Measurements from ENCODE around the gene PRELID1.
"Not testable (repeated sequence)": the region's sequence is repeated elsewhere in the genome, so short reads cannot be mapped to it uniquely, and the experiment has no call there.

PRELID1 gene

DNA sequence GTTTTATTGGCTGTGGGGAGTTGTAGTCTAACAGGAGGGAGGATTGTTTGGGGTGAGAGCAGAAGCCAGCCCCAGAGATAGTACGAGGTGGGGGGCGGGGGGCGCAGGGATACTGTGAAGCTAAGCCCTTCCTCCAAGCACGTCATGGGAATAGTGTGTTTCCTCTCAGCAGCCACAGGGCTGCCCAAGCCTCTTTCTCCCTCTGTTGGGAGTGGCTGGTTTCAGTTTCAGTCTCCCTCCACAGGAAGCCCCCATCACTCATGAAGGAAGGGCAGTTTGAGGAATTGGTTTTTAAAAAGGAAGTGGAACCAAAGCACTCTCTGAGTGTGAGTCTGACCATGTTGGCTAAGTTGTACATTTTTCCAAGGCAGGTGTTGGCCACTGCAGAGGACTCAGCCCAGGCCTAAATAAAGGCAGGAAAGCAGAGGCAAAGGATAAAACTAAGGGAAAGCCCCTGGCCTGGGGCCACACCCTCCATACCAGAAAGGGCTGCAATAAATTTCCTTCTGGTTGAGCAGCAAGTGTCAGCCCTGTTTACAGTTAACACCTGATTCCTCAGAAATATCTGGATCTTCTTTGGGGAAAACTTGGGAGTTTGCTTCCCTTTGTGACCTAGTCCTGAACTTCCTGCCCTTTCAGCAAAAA lies 3.2 kb upstream of the PRELID1 start:
- DNase-seq, result peak; percentile 74

DNA sequence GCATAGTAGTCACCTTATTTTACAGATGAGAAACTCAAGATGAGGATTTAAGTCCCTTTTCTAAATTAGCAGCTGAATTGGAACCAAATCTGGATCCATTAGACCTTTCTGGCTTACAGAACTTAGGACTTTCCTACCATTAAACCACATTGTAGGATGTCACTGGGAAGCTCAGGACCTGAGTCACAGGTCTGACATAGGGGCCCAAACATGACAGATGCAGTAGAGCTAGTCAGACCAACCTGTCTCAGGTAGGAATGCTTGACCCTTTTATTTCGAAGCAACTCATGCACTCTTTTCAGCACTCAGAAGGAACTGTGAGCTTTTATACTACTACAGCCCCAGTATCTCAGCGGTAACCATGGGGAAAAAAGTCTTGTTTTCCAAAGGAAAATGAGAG lies 2.6 kb upstream of the PRELID1 start:
- no peak for DNase-seq

DNA sequence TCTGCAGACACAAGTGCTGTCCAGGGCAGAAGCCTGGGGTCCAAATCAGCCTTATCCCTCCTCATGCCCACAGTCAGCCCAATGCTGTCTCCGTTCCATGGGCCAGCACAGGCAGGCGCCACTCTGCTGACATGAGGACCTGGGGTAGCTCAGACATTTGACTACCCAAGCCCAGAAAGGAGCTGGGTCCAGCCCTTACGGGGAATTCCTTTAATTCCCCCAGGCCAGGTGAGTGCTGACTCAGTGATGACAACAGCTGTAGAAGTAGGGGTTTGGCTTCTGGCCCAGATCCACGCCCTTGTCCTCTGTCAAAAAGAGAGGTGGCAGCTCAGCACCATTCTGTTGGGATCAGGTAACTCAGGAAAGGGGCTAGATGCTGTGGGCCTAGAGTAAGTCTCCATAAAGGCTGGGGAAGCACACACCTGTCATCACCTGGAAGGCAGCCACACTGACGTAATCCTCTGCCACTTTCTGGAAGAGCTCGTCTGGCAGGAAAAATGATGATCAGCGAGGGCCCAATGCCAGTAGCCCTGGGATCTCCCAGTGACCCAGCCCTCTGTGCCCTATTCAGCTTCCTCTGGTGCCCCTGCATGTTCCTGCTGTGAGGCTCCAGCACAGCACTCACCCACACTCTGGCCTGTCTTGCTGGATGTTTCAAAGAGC lies 2.0 kb upstream of the PRELID1 start:
- DNase-seq, result no peak

DNA sequence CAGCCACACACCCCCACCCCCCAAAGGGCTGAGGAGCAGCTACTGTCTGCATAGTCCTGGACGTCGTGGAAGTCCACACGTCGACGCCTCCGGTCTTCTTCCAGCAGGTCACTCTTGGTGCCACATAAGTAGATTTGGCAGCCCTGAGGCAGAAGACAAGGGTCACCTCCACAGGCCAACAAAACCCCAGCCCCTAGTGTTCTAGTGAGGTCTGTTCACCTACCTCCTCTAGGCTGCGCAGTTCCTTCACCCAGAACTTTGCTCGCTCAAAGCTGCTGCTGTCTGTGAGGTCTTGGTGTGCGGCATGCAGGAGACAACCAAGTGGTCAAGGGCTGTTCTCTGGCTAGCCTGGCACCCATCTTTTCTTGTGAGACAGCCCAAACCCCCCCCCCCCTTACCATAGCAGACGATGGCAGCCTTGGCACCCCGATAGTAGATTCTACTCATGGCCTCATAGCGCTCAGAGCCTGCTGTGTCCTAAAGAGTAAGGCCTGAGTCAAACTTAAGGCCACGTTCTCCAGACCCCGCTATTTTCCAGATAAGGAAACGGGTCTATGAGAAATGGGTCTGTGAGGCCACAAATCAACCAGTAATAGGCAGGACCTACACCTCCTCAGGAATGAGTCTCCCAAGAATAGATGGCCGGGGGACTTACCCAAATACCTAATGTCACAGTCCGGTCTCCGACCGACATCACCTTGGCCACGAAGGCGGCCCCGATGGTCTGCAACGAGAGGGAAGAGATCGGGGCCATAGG lies 1.1 kb upstream of the PRELID1 start:
- DNase-seq, result no peak

DNA sequence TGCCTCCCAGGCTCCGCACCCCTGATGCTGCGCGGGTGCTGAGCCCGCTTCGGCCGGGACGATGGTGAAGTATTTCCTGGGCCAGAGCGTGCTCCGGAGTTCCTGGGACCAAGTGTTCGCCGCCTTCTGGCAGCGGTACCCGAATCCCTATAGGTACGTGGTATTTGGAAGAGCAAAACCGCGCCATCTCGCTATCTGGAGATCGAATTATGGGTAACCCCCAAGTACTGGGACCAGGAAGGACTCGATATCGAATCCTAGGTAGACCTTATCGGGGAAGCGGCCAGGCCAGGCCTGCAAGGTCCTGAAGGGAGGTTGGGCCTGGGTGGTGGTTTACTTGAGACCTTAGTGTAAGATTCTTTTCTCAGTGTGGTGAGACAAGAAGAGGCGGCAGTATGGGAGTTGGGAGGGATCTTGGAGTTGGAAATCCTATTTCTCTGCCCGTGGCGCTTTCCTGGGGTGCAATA lies 359 bp downstream of the PRELID1 start:
- DNase-seq, result no peak

DNA sequence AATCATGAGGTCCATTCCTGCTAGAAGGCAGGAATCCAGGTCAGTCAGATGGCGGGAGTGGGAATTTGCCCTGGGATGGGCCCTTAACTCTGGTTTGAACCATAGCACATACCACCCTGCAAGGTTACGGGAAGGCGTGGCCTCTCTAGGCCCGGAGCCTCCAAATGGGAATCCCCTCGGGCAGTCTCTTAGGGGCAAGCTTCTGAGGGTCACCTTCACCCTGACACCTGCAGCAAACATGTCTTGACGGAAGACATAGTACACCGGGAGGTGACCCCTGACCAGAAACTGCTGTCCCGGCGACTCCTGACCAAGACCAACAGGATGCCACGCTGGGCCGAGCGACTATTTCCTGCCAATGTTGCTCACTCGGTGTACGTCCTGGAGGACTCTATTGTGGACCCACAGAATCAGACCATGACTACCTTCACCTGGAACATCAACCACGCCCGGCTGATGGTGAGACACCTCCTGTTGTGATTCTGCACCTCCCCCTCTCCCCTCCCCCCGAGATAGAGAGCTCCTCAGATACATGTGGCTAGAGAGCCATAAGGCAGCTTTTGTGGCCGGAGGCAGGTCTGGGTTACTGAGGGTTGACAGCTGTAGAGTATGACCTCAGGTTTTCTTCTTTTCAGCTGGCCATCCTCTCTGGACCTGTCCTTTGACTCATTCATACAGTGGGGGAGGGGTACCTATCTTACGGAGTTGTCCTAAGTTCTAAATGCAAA lies 957 bp downstream of the PRELID1 start:
- DNase-seq, result no peak

DNA sequence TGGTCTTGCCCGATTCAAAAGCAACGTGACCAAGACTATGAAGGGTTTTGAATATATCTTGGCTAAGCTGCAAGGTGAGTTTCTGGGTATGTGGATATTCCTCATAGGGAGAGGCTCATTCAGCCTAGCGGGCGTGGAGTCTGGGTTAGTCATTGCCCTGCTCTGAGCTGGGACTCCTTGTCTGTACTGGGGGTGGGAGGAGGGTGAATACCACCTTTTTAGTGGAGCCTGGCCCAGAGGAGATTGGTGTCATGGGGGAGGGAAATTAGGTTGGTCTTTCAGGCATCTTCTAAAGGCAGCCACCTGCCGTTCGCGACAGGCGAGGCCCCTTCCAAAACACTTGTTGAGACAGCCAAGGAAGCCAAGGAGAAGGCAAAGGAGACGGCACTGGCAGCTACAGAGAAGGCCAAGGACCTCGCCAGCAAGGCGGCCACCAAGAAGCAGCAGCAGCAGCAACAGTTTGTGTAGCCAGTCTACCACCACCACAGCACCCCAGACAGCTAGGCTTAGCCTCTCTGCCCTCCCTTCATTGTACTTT lies 2.6 kb downstream of the PRELID1 start:
- DNase-seq, result not testable (repeated sequence)

DNA sequence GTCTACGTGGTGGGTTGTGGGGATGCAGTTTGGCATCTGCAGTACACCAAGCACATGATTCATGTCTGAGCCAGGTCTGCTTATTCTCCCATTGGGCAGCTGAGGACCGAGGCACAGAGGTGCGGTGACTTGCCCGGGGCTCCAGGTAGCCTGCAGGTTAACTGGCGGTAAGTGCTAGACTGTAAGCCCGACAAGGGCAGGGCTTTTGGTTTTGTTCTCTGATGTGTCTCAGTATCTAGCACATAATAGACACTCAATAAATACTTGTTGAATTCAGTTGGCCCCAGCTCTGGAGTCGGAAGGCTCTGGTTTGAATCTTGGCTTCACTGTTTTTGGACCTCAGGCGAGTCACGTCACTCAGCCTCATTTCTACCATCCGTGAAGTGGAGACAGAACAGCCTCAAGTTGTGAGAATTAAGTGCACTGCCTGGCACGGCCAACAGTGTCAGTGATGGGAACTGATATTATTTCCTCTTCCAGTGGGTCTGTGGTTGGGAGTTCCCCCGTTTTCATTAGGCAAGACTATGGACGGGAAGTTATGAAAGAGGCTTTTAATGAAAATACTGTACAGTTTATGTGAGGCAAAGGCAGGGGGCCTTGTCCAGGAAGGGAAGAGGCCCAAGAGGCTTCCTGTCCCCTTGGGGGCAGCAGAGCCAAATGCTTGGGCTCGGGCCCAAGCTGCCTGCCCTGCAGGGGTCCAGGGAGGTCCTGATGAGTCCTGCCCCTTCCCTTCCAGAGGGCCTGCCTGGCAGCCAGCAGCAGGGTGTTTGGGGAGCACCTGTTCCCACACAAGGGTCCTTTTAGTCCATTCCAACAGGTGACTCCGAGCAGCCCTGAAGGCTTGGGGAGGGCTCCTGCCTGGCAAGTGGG lies 3.3 kb downstream of the PRELID1 start:
- DNase-seq, result no peak

DNA sequence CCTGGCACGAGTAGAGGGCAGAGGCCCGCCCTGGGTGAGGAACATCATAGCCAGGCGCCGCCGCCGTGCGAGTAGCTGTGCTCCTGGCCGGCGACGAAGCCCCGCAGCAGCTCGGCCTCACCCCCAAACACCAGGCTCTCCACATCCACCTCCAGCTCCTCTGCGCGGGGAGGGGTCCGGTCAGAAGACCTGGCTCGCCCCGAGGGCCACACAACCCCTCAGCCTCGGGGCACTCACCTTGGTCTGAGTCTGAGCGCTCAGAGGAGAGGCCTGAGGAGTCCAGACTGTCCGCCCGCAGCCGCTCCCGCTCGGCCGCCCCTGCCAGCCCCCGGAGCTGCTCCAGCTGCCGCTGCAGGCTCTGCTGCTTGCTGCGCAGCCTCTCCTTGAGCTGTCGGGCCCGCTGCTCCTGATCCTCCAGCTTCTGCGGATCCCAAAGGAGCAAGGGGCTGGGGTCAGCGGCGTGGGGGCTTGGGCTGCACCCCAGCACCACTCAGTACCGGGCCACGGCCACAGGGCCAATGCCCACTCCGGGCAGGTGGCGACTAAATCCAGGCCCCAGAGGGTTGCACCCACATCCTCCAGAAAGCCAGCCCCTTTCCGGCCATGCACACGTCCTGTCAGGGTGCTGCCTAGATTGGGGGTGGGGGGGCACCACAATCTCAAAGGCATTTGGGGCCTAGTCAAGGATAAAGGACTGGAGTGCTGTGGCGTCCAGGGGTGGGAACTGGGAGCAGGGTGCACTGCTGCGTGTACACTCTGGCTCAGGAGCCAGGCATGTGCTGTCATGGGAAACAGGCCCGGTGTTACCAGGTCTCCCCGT lies 4.2 kb downstream of the PRELID1 start:
- no peak for DNase-seq

DNA sequence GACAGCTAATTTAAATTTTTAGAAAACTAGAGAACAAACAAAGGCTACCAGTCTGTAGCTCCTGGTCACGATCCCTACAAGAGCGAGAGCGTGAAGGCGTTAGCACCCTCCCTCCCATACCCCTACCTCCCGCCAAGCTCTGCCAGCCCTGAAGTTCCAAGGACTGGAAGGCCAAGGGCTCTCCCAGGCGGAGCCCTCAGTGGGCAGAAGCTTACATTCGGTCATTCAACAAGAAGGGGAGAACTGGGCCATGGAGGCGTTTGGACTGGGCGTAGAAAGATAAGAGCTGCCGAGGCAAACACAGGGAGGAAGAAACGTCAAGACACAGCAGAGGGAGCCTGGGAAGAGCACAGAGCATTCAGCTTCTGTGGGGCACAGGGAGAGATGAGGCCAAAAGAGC lies 5.1 kb downstream of the PRELID1 start:
- no peak for DNase-seq

DNA sequence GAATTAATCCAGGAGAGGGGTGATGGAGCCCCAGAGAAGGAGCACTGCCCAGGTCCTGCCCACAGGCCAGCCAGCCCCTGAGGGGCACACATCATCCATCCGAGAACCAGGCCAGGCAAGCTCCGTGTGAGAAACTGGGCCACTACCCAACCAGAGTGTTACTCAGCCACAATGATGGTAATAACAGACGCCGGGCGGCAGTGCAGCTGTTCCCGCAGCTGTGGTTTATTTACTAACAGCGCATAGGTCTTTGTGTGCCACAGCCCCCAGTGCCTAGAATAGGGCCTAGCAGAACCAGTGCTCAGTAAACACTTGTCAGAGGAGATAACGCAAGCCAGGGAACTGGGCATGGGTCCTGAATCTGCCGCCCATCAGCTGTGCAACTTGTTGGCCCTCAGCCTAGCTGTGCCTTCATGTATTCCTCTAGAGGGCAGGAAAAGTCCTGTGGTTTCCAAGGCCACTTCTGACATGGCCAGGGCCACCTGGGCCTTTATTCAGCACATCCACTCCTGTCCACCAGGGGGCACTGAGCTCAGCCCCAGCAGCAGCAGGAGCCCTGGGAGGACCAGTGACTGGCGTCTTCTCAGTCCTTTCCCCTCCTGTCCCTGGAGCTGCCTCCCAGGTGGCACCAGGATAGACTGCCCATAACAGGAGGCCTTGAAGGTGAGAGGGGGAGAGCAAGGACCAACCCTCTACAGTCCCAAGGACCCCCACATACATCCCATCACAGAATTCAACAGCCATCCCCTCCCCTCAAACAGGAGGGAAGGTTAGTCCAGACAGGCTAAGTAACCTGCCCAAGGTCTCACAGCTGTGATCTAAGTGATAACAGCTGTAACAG lies 6.0 kb downstream of the PRELID1 start:
- DNase-seq, result peak; percentile 87

DNA sequence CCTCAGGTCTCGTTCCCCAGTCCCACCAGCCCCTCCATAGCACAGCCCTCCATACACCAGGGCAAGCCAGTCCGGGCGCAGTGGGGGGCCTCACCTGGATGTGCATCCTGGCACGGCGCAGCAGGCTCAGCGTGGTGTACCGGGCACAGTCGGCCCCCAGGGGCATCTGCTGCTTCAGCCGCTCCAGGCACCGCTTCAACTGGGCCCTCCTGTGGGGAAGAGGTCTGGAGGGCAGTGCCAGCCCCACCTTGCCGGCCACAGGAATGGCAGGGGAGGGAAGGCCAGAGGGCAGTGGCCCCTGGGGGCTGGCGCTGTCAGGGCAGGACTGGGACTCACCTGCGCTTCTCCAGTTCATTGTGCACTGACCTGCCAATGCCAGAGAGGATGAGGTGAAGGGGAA lies 6.7 kb downstream of the PRELID1 start:
- DNase-seq, result no peak

DNA sequence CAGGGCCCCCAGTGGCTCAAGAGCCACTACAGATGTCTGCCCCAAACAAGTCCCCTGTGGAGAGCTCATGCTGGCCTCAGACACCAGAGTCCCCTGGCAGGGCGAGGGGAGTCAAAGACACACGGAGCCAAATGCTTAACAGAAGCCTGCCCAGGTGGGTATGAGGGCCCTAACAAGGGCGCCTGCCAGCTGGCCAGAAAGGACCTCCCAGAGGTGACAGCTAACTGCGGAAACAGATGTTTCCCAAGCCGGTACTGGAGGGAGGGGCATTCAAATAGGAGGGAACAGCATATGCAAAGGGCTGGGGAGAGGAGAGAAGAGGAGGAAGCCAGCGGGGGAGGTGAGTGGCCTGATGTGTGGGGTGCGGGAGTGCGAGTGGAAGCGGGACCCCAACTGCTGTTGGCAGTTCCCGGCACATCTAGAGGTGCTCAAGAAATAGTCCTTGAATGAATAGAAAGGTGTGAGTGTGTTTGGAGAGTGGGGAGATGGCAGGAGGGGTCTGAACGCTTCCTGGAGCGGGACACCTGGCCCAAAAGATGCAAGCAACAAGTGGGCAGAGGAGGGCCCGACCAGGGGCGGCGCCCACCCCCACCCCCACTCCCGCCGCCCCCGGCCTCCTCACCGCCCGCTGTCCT lies 7.3 kb downstream of the PRELID1 start:
- no peak for DNase-seq

DNA sequence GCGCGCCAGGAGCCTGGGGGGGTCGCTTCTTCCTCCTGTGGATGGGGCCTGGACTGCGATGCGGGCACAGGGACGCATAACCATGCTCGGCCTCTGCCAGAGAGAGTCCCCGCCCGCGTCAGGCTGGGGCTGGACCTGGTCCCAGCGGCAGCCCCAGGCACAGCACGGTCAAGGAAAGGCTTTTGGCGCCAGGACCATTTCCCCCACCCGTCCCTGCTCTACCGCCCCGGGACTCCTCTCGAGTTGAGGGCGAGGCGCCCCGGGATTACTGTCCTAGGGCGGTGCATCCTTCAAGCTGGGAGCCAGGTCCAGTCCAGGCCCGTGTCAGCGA lies 7.8 kb downstream of the PRELID1 start:
- no peak for DNase-seq

DNA sequence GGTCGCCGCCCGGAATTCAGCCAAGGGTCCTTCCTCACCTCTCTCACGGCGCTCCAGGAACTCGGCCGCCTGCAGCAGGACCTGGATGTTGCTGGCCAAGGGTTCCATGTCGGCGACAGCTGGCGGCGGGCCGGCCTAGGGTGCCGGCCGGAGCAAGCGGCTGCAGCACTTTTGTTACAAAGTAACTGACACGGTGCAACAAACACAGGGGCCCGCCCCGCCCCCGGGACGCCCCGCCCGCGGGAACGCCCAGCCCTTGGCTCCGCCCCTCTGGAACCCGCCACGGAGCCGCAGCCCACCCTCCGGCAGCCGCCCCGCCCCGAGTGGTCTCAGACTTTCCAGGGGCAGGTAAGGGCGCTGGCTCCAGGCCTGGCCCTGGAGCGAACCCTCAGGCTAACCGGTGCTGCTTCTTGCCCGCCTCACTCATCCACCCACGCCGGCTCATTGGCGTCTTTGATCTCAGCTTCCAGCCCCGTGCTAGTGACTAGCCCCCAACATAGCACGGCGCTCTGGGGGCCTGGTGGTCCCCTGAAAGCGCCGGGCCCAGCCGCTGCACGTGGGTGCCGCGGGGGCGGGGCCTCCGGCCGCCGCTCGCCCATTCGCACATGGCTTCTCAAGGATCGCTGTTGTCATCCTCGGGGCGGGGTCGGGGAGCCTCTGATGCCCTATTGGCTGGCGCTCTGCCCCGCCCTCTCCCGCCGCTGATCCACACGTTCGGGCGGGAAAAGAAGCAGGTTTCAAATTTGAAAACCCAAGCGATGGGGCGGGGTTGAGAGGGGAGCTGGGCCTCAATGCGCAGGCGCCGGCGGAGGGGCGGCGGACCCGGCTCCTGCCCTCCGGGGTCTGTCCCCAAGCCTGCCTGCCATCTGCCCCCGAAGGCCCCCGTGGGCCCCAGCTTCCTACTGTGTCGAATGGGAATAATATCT lies 8.4 kb downstream of the PRELID1 start, which contains the start of gene MXD3:
Gene MXD3, minus strand, starts transcription at position 176 of the 926 bp plus-strand sequence. Its CDS starts 68 bp downstream, at position 108.
- peak; percentile 99 for DNase-seq

DNA sequence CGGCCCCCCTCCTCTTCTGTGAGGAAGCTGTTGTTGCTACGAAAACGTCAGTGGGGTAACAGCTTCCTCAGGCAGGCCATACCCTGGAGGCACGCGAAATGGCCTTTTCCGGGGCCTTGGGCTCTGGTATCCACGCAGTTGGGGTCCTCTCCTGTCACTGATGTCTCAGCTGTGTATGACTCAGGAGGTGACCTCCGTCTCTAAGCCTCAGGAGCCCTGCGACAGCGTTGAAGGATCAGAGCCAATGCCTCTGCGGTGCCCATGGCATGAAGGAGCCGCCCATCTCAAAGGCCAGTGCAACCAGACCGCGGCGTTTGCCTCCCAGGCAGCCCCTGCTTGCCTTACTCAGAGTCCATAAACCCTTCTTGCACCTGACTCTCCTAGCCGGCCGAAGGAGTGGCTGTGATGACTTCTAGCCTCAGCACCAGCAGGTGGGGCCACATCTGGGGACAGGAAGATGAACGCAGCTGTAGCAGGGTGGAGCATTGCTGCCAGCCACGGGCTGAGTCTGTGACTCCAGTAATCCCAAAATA lies 9.1 kb downstream of the PRELID1 start:
- DNase-seq, result peak; percentile 75

DNA sequence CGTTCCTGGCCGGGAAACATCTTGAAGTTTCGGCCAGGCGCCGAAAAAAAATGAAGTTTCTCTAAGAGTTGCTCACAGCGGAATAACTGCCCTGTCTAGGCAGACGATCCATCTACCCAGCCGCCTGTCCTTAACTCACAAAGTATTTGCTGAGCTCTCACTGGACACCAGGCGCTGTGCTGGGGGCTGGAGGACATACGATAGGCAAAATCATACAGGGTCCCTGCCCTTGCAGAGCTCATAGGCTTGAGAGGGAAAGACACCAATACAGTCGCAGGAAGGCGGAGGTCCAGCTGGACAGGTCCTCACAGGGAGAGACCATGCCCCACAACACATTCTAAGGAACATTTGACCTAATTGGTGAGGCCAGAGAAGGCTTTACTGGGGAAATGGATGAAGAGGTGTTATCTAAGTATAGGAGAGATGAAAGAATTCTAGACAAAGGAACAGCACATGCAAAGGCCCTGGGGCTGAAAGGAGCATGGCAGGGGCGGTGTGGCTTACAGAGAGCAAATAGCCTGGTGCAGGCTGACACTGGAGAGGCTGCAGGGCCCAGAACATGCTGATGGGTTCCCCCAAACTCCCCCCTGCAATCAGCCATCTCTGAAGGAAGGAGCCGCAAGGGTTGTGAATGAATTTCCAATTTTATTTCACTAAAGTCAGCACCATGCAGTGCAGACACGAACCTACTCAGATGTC lies 10.1 kb downstream of the PRELID1 start:
- DNase-seq, result no peak
